Cerebellar cortex (tissue), 1 donor: ENCODE results near the gene CPNE1.
"Not testable (repeated sequence)": the region's sequence is repeated elsewhere in the genome, so short reads cannot be mapped to it uniquely, and the experiment has no call there.

Experiments used
- DNase-seq: peaks from one replicate; pipeline ENCODE4 v3.0.0-alpha.2; 2015; ENCODE audit warnings: low spot score

Gene CPNE1

GRCh38 chr20:35664466-35665206 is at the start of gene CPNE1, which contains the start of gene RBM12:
CPNE1 (minus strand) TSS chr20:35664900; CDS start chr20:35632923, 31,977 bp downstream.
RBM12 (minus strand) TSS chr20:35664900; CDS start chr20:35655322, 9,578 bp downstream.
- DNase-seq = peak; percentile 92

- DNase-seq = no peak
These were observed 49.4 kb upstream of the CPNE1 start for GRCh38 chr20:35714127-35714526.

DNA sequence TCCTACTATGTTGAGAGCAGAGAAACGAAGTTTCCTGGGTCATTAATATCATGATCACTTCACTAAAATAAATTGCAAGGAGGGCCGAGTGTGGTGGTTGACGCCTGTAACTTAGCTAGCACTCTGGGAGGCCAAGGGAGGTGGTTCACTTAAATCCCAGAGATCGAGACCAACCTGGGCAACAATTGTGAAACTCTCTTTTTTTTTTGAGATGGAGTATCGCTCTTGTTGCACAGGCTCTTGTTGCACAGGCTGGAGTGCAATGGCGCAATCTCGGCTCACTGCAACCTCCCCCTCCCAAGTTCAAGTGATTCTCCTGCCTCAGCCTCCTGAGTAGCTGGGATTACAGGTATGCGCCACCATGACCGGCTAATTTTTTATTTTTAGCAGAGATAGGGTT is 48.4 kb upstream of the CPNE1 start:
- DNase-seq = not testable (repeated sequence)

GRCh38 chr20:35711588-35712209 is 47.0 kb upstream of the CPNE1 start:
- DNase-seq = no peak

DNA sequence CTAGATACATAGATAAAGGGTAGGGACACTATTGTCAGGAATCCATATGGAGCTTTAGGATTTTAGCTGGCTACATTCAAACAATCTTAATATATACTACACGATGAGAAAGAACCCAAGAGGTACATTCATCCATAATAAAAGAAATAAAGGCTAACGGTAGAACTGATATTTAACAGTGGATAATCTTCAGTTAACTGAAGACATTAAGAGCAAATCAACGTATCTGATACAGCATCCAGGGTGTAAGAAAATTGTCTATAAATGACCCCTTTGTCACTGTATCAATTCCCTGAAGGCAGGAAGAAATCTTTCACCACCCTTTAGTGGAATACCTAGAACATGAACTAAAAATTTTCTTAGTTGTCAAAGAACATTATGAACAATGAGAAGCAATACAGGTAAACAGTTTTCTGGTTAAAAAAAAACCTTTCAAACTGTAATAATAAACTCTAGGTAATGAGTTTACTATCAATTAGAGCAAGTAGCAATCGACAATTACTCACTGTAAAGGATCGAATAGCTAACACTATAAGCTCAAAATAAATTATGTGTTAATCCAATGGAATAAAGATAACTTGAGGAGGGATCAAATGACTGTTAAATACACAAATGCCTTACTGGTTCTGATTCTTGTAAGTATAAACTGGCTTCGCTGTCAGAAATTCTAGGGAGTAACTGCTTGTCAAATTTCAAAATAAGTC is 46.3 kb upstream of the CPNE1 start:
- no peak for DNase-seq

GRCh38 chr20:35710039-35710438 is 45.3 kb upstream of the CPNE1 start:
- DNase-seq = no peak

- no peak for DNase-seq
These were observed 44.6 kb upstream of the CPNE1 start for GRCh38 chr20:35709259-35709658.

DNA sequence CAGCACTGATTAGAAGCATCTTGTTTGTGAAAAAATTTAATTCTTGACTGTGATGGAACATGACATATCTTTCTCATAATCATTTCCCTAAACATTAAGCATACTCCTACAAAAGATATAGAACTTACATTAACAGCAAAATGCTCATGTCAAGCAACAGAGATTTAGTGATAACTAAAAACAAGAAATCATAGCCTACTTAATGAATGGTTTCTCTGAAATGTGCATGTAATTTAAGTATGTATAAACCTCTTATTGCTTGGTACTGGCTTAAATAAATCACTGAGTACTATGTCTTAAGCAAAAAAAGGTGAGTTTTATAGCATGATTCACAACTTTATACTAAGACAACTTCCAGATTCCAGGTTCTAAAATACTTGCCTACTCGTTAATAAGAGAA is 43.8 kb upstream of the CPNE1 start:
- no peak for DNase-seq

- not testable (repeated sequence) for DNase-seq
These were observed 42.2 kb upstream of the CPNE1 start for GRCh38 chr20:35706591-35707529.

DNA sequence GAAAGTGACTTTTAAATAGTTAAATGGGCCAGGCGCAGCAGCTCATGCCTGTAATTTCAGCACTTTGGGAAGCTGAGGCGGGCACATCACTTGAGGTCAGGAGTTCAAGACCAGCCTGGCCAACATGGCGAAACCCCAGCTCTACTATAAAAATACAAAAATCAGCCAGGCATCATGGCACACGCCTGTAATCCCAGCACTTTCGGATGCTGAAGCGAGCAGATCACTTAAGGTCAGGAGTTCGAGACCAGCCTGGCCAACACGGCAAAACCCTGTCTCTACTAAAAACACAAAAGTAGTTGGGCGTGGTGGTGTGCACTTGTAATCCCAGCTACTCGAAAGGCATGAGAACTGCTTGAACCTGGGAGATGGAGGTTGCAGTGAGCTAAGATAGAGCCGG is 41.2 kb upstream of the CPNE1 start:
- peak; percentile 4 for DNase-seq

GRCh38 chr20:35704514-35705261 is 40.0 kb upstream of the CPNE1 start:
- DNase-seq = no peak

DNA sequence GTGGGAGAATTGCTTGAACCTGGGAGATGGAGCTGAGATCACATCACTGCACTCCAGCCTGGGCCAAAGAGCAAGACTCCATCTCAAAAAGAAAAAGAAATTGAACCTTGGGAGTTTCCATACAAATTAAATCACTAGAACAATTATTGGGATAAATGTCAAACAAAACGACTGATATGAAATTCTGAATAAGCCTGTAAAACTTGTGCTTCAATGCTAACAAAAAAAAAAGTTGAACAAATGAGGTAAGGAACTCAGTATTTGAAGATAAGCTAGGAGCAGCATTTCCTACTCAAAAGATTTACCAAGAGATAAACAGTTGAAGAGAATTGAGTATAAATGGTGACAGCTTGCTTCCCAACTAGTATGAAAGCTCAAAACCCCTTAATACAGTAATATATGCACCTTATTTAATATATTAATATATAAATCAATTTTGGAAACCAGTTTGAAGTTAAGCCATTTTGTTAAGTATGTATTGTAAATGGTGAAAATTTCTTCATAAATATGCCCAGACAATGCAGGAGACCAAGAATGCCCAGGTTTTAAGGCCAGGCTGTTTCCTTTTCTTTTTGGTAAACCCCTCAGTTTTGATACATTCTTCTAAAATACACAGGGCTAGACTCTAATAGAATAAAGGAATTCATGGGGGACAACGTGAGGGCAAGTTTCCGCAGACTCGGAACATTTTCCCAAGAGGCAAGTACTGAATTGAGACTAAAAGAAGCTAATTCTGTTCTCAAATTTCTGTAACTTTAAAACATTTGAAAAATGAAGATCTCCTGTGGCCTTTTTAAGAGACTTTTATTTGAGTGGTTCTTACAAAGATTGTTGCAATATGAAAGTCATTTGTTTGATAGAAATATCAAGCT is 38.4 kb upstream of the CPNE1 start:
- peak; percentile 13 for DNase-seq

GRCh38 chr20:35702051-35702823 is 37.5 kb upstream of the CPNE1 start:
- DNase-seq = peak; percentile 24

DNA sequence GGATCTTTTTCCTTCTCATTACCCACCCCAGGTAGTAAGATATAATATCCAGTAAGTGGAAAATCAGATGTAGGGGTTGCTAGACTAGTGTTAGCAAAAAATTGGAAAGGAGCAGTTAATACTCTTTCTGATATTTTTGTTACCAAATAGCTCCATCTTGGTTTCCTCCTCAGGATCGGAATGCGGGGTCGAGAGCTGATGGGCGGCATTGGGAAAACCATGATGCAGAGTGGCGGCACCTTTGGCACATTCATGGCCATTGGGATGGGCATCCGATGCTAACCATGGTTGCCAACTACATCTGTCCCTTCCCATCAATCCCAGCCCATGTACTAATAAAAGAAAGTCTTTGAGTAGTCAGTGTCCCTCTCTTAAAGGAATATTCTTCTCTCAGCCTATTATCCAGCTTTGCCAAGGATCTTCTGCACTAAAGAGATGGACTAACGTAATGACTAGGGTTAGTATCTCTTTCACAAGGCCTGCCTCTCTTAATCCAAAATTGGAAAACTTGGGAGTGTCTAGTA is 36.0 kb upstream of the CPNE1 start:
- DNase-seq = peak; percentile 28

DNA sequence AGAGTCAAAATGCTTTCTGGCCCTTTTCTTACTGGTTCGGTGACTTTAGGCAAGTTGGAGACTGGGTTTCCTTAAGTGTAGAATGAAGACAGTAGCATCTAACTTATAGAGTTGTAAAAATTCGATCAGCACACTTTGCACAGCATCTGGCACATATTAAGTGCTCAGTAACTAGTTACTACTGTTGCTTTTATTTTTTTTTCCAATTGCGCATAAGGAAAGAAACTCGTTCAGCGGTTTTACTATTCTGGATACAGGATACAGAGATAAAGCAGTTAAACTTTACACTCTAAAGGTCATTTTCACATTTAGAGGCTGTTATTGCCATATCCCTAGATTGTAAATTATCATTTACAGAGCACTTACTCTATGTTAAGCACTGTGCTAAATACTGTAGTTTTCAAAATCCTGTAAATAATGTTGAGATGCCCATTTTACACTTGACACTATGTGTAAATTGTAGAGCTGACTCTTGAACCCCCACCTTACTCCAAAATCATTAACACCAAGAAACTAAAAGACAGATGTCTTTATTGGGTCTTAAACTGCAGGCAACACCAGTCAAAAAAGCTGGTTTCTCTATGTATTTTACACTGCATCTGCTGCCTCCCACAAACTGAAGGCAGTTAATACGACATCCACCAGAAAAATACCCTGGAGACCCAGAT is 35.4 kb upstream of the CPNE1 start:
- DNase-seq = no peak

DNA sequence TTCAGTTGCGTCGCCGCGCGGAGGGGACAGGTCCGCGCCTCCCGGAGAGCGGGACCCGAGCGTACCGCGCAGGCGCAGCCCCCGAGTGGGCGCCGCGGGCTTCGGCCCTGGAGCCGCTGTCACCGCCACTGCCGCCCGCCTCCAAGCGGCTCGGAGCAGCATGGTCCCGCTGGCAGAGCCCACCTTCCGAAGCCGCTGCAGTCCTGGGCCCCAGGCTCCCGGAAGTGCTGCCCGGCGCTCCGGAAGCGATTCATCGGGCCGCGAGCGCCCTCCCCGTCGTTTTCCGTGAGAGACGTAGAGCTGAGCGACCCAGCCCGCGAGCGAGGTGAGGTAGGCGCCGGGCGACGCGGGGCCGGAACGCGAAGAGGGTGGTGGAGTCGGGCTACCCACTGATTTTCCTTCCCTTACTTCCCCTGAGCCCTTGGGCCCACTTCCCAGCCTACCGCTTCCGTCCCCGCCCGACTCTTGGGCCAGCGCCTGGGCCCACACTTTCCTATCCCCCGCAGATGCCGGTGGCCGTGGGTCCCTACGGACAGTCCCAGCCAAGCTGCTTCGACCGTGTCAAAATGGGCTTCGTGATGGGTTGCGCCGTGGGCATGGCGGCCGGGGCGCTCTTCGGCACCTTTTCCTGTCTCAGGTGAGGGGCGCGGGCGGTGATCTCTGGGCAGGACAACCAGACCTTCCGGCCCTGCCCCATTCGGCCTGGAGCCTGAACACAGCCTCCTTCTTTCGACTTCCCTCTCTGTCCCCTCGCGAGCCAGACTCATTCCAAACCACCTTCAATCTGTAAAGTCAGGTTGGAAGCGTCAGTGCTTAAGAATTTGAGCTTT is 34.6 kb upstream of the CPNE1 start, which contains the start of the genes NFS1 and ROMO1:
Gene NFS1, minus strand, starts transcription at position 226 of the 830 bp plus-strand sequence. Its CDS starts 64 bp downstream, at position 162.
Gene ROMO1, plus strand, starts transcription at position 279 of the 830 bp plus-strand sequence. Its CDS starts 228 bp downstream, at position 507.
- DNase-seq = peak; percentile 88
